OCI-LY1 (cell line): ENCODE results near the gene SLC2A4RG.

Experiments used
- H2AFZ ChIP-seq: fragments of 200-600 bp; sonication (generic), shearing (Covaris generic); 2 replicates; pipeline ENCODE4 v1.6.0; 2014; ENCODE audit warnings: antibody characterized with exemption, mild to moderate bottlenecking, low read length
- H3F3A ChIP-seq: fragments of 200-600 bp; sonication (generic), shearing (Covaris generic); 2 replicates; pipeline ENCODE4 v1.6.0; 2014; ENCODE audit warnings: mild to moderate bottlenecking, antibody characterized with exemption, low read length, moderate library complexity; ENCODE audit not compliant: insufficient read depth
- H3K27ac ChIP-seq: fragments of 200-600 bp; sonication (generic); 2 replicates; pipeline ENCODE4 v1.5.1; 2014; ENCODE audit warnings: low read length, mixed run types, mild to moderate bottlenecking, low read depth; ENCODE audit not compliant: poor library complexity, severe bottlenecking
- H3K27me3 ChIP-seq: fragments of 200-600 bp; sonication (generic); 2 replicates; pipeline ENCODE4 v1.6.0; 2014; ENCODE audit warnings: antibody characterized with exemption, mild to moderate bottlenecking, low read length, moderate library complexity; ENCODE audit not compliant: insufficient read depth
- H3K36me3 ChIP-seq: fragments of 200-600 bp; sonication (generic); 2 replicates; pipeline ENCODE4 v1.6.1; 2014; ENCODE audit warnings: mild to moderate bottlenecking, antibody characterized with exemption, low read length, moderate library complexity, mixed read lengths; ENCODE audit not compliant: insufficient read depth
- H3K4me1 ChIP-seq: fragments of 200-600 bp; sonication (generic); 2 replicates; pipeline ENCODE4 v1.5.1; 2014; ENCODE audit warnings: mild to moderate bottlenecking, low read length, moderate library complexity; ENCODE audit not compliant: insufficient read depth, severe bottlenecking
- H3K4me2 ChIP-seq: fragments of 200-600 bp; sonication (generic), shearing (Covaris generic); 2 replicates; pipeline ENCODE4 v1.6.1; 2014; ENCODE audit warnings: low read length
- H3K4me3 ChIP-seq: fragments of 200-600 bp; sonication (generic); 2 replicates; pipeline ENCODE4 v1.5.1; 2014; ENCODE audit warnings: low read length, low read depth, mild to moderate bottlenecking, mixed read lengths; ENCODE audit not compliant: poor library complexity, severe bottlenecking
- H3K79me2 ChIP-seq: fragments of 200-600 bp; shearing (Covaris generic); 2 replicates; pipeline ENCODE4 v1.6.1; 2016; ENCODE audit warnings: mixed run types, low read length, mixed read lengths; ENCODE audit not compliant: insufficient read depth
- H3K9ac ChIP-seq: fragments of 200-600 bp; sonication (generic), shearing (Covaris generic); 2 replicates; pipeline ENCODE4 v1.6.1; 2014; ENCODE audit warnings: mild to moderate bottlenecking, low read length, mixed read lengths
- H3K9me2 ChIP-seq: fragments of 200-600 bp; sonication (generic), shearing (Covaris generic); 2 replicates; pipeline ENCODE4 v1.6.1; 2014; ENCODE audit warnings: low read depth, mild to moderate bottlenecking, low read length, mixed read lengths
- H3K9me3 ChIP-seq: fragments of 200-600 bp; shearing (Covaris generic); 2 replicates; pipeline ENCODE4 v1.6.1; 2014; ENCODE audit warnings: low read length, mixed read lengths
- H4K20me1 ChIP-seq: fragments of 200-600 bp; sonication (generic), shearing (Covaris generic); 2 replicates; pipeline ENCODE4 v1.6.0; 2016; ENCODE audit warnings: mild to moderate bottlenecking, low read length; ENCODE audit not compliant: insufficient read depth
- EZH2 ChIP-seq: fragments of 200-600 bp; sonication (generic), shearing (Covaris generic); IDR thresholded peaks from 2 replicates; pipeline ENCODE4 v1.8.0; 2017; ENCODE audit warnings: borderline replicate concordance, mixed run types, mild to moderate bottlenecking, antibody characterized with exemption, low read length, moderate library complexity, mixed read lengths
- TF ChIP-seq, protein P1 (sequence below): fragments of 200-600 bp; sonication (generic), shearing (Covaris generic); IDR thresholded peaks from 2 replicates; pipeline ENCODE4 v1.5.1; 2017; ENCODE audit warnings: mild to moderate bottlenecking, antibody characterized with exemption, low read length, moderate library complexity, mixed read lengths

SLC2A4RG gene, protein sequence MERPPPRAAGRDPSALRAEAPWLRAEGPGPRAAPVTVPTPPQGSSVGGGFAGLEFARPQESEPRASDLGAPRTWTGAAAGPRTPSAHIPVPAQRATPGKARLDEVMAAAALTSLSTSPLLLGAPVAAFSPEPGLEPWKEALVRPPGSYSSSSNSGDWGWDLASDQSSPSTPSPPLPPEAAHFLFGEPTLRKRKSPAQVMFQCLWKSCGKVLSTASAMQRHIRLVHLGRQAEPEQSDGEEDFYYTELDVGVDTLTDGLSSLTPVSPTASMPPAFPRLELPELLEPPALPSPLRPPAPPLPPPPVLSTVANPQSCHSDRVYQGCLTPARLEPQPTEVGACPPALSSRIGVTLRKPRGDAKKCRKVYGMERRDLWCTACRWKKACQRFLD

GRCh38 chr20:63739130-63740069 lies at the start of gene SLC2A4RG:
Gene SLC2A4RG, plus strand, starts transcription at chr20:63739776. Its CDS starts 137 bp downstream, at chr20:63739913.
- Histone ChIP-seq H3K36me3 (peaks cover 26% of the 10 kb centered on the region), H2AFZ (no peak within 1 kb of the TSS)
- TF ChIP-seq, protein P1, sequence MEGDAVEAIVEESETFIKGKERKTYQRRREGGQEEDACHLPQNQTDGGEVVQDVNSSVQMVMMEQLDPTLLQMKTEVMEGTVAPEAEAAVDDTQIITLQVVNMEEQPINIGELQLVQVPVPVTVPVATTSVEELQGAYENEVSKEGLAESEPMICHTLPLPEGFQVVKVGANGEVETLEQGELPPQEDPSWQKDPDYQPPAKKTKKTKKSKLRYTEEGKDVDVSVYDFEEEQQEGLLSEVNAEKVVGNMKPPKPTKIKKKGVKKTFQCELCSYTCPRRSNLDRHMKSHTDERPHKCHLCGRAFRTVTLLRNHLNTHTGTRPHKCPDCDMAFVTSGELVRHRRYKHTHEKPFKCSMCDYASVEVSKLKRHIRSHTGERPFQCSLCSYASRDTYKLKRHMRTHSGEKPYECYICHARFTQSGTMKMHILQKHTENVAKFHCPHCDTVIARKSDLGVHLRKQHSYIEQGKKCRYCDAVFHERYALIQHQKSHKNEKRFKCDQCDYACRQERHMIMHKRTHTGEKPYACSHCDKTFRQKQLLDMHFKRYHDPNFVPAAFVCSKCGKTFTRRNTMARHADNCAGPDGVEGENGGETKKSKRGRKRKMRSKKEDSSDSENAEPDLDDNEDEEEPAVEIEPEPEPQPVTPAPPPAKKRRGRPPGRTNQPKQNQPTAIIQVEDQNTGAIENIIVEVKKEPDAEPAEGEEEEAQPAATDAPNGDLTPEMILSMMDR, result no peak
- no peak for TF ChIP-seq EZH2

DNA sequence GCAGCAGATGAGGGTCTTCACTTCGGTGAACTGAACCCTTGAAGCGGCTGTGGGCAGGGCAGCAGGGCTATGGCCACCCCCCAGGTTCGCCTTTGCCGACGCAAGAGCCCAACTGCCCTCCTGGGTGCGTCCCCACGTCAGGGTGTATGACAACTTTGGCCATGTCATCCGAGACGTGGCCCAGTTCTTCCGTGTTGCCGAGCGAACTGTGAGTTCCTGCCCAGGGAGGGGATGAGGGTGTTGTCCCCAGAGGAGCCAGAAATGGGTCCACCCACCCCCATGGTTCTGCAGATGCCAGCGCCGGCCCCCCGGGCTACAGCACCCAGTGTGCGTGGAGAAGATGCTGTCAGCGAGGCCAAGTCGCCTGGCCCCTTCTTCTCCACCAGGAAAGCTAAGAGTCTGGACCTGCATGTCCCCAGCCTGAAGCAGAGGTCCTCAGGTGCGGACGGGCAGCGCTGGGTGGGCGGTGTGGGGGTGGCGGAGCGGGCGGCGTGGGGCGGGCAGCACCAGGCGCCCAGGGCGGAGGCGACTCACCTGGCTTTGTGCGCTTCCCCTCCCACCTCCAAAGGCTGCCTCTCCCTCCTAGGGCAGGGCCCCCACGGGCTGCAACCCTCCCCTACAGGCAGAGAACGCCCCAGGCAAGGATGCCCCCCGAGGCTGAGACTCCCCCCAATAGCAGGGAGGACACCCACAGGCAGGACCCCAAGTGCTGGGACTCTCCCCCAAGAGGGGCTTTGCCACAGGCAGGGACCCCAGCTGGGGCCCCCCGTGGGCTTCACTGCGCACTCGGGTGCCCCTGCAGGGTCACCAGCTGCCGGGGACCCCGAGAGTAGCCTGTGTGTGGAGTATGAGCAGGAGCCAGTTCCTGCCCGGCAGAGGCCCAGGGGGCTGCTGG lies 49.3 kb upstream of the SLC2A4RG start:
- no peaks in the 10 kb centered on the region for H3K4me1 ChIP-seq
- H3K27ac ChIP-seq, result no peak overlapping the region
- no peak for TF ChIP-seq EZH2
- TF ChIP-seq, protein P1, result no peak
- H3K27me3 ChIP-seq, result no peaks in the 10 kb centered on the region; the same call in 1 of the 2 replicates
- no peaks in the 10 kb centered on the region for H3F3A ChIP-seq
- H3K9ac ChIP-seq, result no peak overlapping the region
- H4K20me1 ChIP-seq, result no peaks in the 10 kb centered on the region
- no peak overlapping the region for H3K4me2 ChIP-seq
- H2AFZ ChIP-seq, result no peak overlapping the region
- H3K9me2 ChIP-seq, result no peaks in the 10 kb centered on the region
- no peaks in the 10 kb centered on the region for H3K9me3 ChIP-seq
- no peak overlapping the region for H3K4me3 ChIP-seq
- no peaks in the 10 kb centered on the region for H3K79me2 ChIP-seq
- no peaks in the 10 kb centered on the region for H3K36me3 ChIP-seq

More at GRCh38 chr20:63739130-63740069, at the start of gene SLC2A4RG:
- no peaks in the 10 kb centered on the region for H3K79me2 ChIP-seq
- peak within 1 kb of the TSS; percentile 39; the same call in 1 of the 2 replicates for H3K9ac ChIP-seq
- no peaks in the 10 kb centered on the region; the same call in 1 of the 2 replicates for H3F3A ChIP-seq
- H3K27ac ChIP-seq, result no peak within 1 kb of the TSS
- peak within 1 kb of the TSS; percentile 60 for H3K4me2 ChIP-seq
- H4K20me1 ChIP-seq, result no peaks in the 10 kb centered on the region
- no peaks in the 10 kb centered on the region; the same call in 1 of the 2 replicates for H3K27me3 ChIP-seq
- no peaks in the 10 kb centered on the region for H3K9me2 ChIP-seq
- H3K4me3 ChIP-seq, result peak within 1 kb of the TSS; percentile 49
- no peaks in the 10 kb centered on the region for H3K9me3 ChIP-seq
- H3K4me1 ChIP-seq, result peaks cover 39% of the 10 kb centered on the region
